RPMI7951 (cell line): ENCODE measurements around the gene EDEM3. TPM values are rescaled to one million over a fixed set of nuclear protein-coding genes. Genes with fewer than 3 reads are reported as not detected.
"Not testable (repeated sequence)": the region's sequence is repeated elsewhere in the genome, so short reads cannot be mapped to it uniquely, and the experiment has no call there.

Experiments used
- DNase-seq: peaks from one replicate; pipeline ENCODE4 v3.0.0-alpha.2; 2012; ENCODE audit warnings: low read depth
- total RNA-seq: library from RNA; depleted of rRNA; stranded (reverse); fragments of >200 nt; shearing (Covaris generic); gene quantifications from 2 replicates; pipeline ENCODE4 v1.2.3, GENCODE V29; 2014

EDEM3 gene
- total RNA-seq, 1 experiment from 2014 or later: 45.7 TPM

DNA sequence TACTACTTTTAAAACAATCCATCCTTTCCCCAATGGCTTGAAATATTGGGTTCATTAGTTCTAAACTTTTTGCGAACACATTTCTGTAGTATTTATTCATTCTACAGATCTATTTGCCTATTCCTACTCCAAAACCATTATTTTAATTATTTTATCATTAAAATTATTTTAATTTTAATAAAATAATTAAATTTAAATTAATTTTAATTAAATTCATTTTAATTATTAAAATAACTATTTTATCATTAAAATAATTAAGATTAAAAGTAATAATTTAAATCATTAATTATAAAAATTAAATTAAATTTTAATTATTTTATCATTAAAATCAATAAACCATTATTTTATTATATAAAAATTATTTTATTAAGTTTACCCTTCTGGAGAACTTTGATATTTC, 15.6 kb downstream of the EDEM3 start:
- no peak for DNase-seq

DNA sequence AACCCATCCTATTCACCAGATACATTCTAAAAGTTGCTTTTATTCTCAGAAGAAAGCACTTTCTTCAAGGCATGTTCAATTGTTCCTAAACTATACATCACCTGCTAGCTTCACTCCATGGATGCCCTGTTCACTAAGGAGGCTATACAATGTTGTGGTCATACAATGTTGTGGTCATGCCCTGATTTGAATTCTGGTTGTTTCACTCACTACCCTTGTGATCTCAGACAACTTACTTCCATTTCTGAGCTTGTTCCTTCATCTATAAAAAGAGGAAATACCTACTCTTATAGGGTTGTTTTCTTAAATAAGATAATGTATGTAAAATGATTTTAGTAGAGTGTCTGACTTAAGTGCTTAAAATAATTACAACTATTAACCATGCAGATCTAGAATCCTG, 19.7 kb downstream of the EDEM3 start:
- DNase-seq: no peak

DNA sequence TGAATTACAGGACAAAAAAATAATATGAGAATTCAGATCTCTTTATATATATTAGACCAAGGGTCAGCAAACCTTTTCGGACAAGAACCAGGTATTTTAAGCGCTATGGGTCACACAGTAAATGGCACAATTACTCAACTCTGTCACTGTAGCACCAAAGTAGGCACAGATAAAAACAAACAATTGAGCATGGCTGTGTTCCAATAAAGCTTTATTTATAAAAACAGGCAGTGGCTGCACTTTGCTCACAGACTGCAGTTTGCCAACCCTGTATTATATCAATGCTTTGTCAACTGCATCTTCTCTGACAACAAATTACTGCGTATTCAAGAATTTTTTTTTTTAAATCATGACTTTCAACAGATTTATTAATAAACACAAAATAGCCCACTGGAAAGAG, 29.8 kb downstream of the EDEM3 start:
- no peak for DNase-seq

DNA sequence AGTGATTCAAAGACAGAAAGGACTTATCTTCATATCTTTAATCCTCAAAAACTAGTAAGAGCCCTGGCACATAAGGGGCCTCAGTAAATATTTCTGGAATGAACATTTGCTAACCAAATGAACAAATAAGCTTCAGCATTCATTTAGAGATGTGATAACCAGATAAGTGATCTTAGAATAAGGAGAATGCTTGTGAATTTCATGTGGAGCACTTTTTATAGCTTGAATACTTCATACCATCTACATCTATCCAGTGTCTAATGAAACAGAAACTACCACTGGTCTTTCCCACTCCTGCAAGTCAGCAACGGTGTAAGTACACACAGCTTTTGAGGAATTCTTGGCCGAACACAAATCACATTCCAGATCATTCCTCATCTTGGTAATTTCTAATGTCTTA, 38.5 kb downstream of the EDEM3 start:
- DNase-seq: no peak

DNA sequence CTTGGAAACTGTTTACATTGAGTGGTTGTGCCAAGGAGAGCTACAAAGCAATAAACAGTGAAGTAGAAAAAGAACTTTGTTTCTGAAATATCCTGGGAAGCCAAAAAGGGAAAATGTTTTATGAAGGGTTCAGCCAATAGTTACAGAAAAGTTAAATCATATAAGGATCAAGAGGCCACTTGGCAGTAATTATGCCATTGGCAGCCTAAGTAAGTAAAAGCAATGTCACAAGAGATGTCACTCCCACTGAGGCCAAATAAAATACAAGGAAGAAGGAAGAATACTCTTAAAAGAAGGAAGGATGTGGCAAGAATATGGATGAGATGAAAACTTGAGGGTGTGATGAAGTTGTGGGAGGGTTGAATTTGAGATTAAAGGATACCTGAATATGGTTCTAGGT, 45.2 kb downstream of the EDEM3 start:
- DNase-seq: no peak

DNA sequence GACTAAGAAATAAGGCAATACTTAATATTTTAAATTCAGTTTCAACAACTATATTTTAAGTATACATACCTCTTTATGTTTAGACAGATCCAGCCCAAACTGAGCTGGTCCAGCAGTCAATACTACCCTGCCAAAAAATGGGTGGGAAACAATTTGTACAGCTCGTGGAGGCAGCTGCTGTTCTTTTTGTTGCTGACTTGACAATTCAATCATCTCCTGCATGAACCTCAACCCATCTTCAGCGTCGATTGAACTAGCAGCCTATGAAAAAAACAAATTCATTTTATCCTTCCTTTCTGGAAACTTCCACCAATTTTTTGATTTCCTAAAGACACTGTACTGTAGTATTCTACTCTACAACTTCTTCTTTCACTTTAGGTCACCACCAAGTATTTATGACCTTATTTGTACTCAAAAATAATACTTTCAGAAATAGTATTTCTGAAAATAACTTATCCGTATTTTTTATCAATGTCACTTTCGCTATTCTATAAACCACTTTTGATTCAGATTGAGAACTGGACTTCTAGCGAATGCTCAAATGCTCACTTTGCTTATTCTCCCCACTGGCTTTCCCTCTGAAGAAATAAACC, 46.5 kb downstream of the EDEM3 start:
- no peak for DNase-seq

DNA sequence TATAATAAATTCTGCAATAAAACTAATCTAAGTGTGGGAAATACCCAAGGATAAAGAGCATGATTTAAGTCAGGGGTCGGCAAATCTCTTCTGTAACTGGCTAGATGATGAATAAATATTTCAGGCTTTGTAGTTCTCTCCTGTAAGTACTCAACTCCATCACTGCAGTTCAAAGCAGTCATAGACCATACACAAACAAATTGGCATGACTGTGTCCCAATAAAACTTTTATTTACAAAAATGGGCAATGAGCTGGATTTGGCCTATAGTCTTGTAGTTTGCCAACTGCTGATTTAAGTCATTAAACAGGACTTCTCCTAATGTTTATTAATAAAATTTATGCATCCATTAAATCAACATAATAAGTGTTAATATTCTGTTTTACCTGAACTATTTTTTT, 49.4 kb downstream of the EDEM3 start:
- no peak for DNase-seq

DNA sequence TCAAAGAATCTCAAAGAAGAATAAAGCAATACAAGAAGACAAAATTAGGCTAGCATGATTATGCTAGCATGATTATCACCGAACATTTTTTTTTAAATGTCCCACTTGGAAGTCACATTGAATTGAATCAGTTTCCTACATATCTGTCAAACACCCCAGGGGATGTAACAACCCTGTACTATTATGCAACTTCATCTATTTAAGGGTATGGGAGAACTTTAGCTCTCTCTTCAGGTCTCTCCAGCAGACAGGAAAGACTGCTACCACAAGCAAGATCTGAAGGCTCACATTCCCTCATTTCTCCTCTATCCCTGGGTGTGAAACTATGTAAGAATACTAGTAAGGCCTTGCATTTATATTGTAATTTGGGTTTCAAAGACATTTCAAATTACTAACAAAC, 52.8 kb downstream of the EDEM3 start:
- no peak for DNase-seq

DNA sequence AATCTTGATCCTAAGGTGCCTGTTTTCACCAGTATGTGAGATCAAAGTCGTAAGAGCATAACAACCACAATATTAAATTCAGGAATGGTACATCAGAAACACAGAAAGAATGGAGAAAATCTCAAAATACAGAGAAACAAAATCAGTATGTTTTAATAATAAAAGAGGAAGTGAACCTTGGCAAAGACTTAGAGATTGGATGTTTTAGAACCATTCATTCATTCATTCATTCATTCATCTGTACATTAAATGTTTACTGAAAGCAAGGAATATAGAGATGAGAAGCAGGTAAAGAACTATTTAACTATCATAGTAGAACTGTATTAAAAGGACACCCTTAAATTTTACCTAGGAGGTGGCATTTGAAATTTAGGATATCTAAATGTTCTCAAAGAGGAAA, 55.7 kb downstream of the EDEM3 start:
- no peak for DNase-seq

DNA sequence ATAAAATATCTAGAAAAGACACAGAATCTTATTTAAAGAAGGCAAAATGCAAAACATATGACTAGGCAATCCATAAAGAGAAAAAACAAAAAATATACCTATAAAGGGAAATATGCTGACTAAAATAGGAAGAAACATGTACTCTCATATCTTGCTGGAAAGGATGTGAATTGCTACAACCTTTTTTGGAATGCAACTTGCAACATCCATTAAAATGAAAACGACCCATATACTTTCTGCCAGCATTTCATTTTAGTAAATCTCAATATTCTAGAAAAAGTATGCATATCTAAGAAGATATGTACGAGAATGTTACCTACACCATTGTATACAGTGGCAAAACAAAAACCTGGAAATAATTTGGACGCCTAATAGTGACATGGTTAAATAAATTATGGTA, 56.6 kb downstream of the EDEM3 start:
- no peak for DNase-seq

DNA sequence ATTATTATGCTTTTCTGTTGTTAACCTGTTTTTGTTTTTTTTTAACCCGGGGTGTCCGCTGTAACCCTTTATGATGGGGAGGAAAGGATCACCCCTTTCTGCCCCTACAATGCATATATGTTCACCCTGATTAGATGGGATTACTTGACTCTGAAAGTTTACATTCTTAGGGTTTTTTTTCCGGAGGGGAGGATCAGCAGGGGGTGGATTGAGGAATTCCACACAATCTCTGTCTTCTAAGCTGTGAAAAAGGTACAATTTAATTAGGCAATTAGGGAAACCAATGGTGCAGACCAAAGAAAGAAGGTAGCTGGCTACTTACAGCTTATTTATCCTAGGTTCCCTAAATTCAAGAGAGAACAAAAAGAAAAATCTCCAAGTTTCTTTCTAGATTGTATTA, 58.3 kb downstream of the EDEM3 start:
- no peak for DNase-seq

DNA sequence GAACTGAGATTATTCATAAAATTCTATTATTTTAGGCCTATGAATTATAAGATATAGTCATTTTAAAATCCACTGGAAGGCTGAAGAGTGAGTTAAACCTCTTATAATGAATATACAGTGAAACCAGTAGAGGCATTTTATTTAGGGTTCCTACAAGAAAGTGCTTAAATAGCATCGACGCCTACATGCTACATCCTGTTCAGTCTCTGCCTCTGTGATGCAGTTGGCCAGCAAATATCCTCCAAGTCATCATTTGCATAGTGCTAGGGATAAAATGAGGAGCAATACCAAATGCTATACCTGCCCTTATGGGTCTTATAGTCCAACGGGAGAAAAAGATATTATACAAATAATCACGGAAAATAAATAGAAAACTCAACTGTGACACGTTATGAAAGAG, 59.6 kb downstream of the EDEM3 start:
- DNase-seq: no peak

DNA sequence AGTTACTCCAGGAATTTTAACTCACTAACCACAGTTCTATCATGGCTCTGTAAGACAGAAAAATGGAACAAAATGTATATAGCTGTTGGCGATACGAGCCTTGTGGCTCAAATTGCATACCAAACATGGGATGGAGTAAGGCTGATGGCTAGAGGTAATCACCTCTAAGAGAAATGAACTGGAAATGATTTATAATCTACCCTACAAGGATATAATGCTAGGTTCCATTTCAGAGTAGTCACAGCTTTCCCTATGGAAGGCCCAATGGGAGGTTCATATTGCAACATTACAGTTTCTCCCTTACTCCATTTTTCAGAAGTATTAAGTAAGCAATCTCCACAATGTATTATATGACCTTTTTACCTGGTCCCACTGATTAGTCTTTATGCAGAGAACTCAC, 61.6 kb downstream of the EDEM3 start:
- no peak for DNase-seq

DNA sequence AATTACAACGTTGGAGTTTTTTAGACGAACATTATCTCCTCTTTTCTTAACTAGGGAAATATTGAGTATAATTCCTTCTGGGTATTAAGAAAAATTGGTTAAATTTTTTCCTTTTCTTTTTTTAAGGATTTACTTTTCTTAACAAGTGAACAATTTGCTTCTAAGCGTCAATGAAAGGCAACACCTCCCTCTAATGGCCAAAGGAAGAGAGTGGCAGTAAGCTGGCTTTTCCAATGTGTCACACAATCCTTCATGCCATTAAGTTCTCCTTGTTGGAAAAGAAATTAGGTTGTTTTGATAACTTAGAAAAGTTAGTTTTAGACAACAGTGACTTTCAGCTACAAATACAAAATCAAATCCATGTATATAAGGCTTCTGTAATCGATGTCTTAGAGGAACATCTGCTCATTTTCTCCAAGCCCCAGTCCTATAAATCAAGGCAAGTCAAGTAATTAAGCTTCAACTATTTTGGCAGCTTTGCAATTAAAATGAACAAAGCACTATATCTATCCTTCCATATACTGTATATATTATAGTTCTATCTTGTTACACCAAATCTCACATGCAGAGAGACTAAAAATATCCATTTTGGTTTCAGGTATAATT, 62.8 kb downstream of the EDEM3 start:
- DNase-seq: peak; percentile 44

DNA sequence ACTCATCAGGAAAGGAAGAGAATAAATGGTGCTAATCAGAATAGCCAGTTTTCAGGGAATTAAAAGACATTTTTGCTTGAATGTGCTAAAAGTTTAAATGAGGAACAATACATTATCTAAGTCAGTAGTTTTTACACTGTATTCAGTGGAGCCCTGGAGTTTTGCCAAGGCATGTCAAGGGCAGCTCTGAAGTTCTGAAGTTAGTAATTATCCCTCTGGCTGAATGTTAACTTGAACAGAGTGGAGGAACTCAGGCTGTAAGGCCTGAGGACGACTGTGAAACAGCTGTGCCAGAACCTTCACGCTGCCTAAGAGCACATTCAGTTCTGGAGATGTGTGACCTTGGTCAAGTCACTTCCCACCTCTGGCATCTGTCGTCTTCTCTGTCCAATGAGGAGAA, 68.1 kb downstream of the EDEM3 start:
- DNase-seq: peak; percentile 17

DNA sequence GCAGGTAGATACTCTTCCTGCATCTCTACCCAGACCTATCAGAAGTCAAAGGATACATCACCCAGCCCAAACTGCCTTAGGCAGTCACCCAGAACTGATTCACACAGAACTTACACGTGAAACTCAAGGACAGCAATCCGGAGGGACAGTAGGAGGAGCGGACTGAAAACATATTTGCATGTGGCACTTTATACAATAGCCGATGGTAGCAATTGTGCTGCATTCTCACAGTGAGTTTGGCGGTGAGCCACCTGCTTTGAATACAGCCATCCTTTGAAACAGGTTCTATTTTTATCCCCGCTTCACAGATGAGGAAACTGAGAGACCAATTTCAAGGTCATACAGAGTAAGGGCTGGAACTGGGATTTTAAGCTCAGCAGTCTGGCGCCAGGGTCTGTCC, 69.5 kb downstream of the EDEM3 start:
- no peak for DNase-seq

DNA sequence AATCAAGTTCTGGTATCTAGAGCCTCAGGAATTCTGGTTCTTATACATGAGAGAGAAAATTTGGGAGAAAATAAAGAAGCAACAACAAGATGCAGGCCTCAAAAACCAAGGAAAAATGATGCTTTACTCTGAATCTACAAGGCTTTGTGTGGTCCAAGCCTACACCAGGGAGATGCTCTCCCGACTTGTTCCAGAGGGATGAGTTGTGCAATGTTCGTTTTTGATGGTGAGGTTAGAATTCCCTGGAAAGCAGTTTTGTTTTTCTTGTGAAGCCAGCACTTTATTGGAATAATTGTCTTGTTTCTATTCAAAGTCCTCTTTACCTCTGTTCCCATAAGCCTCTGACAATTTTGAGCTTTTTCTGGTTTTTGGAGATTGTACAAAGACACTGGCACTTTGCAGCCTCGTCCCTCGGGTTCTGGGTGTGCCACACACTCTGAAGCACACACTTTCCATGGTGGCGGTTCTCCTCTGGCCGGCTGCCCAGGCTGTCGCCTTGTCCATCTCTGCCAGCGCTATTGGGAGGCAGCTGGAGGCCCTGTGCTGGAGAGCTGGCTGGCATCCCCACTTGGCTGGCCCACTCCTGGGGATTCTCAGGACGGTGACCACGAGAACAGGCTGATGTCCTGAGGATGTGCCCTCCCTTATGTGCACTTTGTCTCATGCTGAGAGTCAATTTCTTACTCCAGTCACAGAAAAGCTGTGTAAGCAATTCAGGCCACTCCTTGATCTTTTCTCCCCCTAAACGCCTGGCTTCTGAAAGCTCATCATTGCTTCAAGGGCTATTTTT, 70.2 kb downstream of the EDEM3 start:
- peak; percentile 18 for DNase-seq

DNA sequence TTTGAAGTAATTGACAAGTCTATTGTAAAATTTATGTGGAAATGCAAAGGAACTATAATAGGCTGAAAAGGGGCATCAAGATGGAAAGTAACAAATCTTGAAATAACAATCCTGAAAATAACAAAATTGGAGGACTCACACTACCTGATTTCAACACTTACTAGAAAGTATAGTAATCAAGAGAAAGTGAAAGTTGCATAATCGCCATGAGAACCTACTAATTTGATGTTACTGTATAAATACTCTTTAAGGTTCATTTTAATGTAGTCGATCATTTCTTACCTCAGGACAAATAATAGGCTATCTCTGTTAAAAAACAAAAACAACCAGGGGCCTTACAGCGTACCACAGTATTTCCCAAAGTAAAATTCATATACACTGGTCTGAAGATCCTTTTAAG, 71.7 kb downstream of the EDEM3 start:
- no peak for DNase-seq

DNA sequence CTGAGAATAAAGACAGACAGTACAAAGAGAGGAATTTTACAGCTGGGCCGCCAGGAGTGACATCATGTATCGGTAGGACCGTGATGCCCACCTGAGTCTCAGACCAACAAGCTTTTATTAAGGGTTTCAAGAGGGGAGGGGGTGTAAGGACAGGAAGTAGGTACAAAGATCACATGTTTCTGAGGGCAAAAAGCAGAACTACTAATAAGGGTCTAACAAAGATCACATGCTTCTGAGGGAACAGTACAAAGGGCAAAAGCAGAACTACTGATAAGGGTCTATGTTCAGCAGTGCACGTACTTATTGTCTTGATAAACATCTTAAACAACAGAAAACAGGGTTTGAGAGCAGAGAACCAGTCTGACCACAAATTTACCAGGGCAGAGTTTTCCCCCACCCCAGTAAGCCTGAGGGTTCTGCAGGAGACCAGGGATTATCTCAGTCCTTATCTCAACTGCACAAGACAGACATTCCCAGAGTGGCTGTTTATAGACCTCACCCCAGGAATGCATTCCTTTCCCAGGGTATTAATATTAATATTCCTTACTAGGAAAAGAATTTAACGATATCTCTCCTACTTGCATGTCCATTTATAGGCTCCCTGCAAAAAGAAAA, 73.9 kb downstream of the EDEM3 start:
- DNase-seq: not testable (repeated sequence)

DNA sequence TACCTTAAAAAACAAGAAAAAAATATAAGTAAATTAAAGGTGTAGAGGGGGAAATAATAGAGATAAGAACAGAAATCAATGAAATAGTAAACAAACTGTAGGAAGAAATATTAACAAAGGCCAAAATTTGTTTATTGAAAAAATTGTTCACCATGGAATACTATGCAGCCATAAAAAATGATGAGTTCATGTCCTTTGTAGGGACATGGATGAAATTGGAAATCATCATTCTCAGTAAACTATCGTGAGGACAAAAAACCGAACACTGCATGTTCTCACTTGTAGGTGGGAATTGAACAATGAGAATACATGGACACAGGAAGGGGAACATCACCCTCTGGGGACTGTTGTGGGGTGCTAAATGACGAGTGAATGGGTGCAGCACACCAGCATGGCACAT, 75.2 kb downstream of the EDEM3 start:
- not testable (repeated sequence) for DNase-seq

DNA sequence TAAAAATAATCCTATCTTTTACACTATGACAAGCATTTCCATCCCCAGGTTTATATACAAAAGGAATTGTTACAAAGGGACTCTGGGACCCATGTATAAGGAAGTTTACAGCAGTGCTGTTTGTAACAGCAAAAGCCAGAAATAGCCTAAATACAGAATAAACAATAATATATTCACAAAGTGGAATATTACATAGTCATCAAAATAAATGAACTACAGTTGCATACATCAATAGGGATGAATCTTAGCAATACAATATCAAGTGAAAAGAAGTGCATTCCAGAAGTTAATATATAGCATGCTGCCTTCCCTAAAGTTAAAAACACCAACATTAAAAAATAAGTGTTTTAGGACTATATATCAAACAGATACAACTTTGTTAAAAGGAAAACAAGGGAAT, 77.3 kb downstream of the EDEM3 start:
- no peak for DNase-seq

DNA sequence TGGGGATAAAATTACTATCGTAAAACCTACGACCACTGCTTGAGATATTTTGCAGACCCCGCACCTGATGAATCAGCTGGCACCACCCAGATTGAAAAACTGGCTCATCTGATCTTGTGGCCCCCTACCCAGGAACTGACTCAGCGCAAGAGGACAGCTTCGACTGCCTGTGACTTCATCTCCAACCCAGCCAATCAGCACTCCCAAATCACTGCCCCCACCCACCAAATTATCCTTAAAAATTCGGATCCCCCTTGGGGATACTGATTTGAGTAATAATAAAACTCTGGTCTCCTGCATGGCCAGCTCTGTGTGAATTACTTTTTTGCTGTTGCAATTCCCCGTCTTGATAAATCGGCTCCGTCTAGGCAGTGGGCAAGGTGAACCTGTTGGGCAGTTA, 81.4 kb downstream of the EDEM3 start:
- no peak for DNase-seq
